HG03064 (cell line): ENCODE data around the gene PRKCB.
"Not testable (repeated sequence)": the region's sequence is repeated elsewhere in the genome, so short reads cannot be mapped to it uniquely, and the experiment has no call there.

ENCODE experiments used
- ATAC-seq: cut with Tn5 transposase; IDR thresholded peaks from one replicate; pipeline ENCODE4 v1.9.1; 2021; ENCODE audit warnings: low read depth; ENCODE audit not compliant: unreplicated experiment

PRKCB gene

DNA sequence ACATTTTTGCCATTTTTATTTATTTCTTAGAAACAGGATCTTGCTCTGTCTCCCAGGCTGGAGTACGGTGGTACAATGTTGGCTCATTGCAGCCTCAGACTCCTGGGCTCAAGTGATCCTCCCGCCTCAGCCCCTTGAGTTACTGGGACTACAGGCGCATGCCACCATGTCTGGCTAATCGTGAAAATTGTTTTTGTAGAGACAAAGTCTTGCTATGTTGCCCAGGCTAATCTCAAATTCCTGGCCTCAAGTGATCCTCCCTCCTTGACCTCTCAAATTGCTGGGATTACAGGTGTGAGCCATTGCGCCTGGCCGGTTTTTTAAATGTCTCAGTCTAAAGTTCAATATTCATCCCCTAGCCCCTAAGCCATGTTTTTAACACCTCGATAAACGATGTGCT, 237.5 kb downstream of the PRKCB start:
- no peak for ATAC-seq

DNA sequence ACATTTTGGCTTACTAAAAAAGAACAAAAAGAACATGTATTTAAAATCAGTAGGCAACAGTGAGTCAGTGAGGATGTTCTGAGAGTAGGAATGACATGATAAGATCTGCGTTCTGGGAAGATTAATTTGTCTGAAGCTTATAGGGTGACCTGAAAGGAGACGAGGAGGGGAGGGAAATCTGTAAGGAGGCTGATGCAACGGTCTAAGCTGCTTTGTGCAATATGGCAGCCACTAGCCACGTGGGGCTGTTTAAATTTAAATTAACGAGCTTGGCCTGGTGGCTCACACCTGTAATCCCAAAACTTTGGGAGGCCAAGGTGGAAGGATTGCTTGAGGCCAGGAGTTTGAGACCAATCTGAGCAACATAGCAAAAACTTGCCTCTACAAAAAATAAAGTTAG, 238.8 kb downstream of the PRKCB start:
- ATAC-seq, result no peak

DNA sequence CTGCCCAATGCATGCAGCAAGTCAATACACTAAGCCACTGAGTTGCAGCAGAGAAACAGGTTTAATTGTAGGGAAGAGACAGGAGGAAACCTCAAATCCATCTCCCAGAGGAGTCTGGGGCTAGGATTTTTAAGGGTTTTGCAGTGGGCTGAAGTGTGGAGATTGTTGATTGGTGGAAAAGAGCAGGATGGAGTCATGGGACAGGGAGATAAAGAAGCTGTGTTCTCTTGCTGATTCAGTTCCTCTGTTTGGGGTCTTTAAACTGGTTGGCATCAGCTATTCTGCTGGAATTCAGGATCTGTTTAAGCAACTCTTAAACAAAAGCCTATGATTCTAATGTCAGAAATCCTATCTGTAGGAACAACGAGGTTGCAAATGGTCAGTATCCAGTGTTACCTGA, 239.5 kb downstream of the PRKCB start:
- no peak for ATAC-seq

DNA sequence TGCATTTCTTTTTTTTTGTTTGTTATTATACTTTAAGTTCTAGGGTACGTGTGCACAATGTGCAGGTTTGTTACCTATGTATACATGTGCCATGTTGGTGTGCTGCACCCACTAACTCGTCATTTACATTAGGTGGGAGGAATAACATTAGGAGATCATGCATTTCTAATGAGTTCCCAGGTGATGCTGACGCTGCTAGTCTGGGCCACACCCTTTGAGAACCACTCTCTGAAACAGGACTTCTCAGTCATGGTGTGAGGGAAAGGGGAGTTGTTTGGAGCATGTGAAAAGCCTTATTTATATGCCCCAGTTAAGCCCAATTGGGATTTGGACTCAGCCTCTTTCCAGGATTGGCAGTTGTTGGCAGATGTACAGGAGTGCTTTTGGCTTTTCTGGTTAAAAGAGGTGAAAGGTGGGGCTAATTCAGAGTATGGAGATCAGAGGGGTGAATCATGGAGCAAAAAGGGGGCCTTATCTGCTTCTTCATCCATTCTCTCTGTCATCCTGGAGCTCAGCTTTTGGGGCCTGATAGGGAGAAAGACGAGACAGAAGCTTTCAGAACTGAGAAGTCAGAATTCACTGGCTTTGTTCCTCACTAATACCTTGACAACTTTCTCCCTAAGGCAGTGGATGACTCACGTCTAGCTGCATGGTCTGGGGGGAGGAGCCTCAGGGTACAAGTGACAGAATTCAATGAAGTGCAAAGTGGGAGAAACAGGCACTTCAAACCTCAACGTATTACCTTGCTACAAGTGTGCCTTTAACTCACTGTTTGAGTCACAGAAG, 240.3 kb downstream of the PRKCB start:
- no peak for ATAC-seq

DNA sequence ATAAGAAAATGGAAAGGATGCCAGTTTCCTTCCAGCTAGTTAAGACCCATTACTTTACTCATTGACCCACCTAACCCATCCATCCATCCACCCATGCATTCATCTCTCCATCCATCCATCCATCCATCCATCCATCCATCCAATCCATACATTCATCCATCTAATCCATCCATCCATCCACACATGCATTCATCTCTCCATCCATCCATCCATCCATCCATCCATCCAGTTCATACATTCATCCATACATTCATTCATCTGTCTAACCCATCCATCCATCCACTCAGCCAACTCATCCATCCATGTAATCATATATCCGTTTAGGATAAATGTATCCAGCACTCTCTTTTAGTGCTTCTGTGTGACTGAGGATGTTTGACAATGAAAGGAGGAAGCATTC, 241.5 kb downstream of the PRKCB start:
- no peak for ATAC-seq

DNA sequence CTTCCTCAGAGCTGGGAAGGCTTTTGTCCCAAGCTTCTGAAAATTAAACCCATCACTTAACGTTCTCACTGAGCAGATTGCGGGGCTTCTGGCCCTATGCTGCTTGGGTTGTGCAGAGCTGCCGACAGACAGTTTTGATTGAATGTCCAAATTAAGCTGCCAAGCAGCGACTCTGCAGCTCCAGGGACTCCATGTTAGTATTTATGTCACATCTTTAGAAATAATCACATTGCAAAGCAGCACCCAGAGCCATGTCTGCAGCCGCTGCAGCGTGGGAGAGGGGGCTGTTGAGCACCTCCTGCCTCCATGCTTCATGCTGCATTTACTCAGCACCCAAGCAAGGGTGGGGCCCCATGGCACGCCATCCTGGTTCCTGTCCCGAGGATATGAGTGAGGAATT, 242.2 kb downstream of the PRKCB start:
- no peak for ATAC-seq

- no peak for ATAC-seq
Observed at GRCh38 chr16:24085666-24086065, 249.9 kb downstream of the PRKCB start.

- ATAC-seq, result no peak
Observed at GRCh38 chr16:24087891-24088410, 252.2 kb downstream of the PRKCB start.

GRCh38 chr16:24088767-24089166, 253.0 kb downstream of the PRKCB start:
- no peak for ATAC-seq

GRCh38 chr16:24091125-24091524, 255.3 kb downstream of the PRKCB start:
- no peak for ATAC-seq

DNA sequence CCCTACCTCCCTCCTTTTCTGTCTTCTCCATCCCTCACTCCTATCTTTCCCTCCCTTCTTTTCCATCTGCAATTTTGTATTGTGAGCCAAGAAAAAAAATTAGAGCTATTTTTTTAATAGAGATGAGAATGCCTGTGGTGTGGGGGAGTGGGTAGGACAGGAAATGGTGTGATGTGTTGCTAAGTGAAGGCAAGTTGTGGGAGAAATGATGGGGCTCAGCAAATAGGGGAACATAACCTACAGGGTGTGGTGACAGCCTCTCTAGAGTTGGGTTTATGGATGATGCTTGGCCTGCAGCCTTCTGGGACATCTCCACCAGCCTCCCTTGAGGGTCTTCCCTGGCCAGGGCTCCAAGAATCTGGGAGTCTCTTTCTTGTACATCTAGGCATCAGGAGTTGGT, 257.3 kb downstream of the PRKCB start:
- ATAC-seq, result no peak

DNA sequence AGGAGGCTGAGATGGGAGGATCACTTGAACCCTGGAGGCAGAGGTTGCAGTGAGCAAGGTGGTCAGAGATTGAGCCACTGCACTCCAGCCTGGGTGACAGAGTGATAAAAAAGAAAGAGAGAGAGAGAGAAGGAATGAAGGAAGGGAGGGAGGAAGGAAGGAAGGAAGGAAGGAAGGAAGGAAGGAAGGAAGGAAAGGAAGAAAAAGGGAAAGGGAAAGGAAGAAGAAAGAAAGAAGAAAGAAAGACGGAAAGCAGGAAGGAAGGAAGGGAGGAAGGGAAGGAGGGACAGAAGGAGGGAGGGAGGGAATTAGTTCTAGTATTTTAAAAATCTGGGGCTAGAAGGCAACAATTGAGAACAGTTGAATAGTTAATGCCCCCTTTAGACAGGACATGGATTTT, 258.9 kb downstream of the PRKCB start:
- ATAC-seq, result no peak

- no peak for ATAC-seq
Observed at GRCh38 chr16:24098896-24099295, 263.1 kb downstream of the PRKCB start.

GRCh38 chr16:24101431-24101830, 265.6 kb downstream of the PRKCB start:
- ATAC-seq, result no peak

DNA sequence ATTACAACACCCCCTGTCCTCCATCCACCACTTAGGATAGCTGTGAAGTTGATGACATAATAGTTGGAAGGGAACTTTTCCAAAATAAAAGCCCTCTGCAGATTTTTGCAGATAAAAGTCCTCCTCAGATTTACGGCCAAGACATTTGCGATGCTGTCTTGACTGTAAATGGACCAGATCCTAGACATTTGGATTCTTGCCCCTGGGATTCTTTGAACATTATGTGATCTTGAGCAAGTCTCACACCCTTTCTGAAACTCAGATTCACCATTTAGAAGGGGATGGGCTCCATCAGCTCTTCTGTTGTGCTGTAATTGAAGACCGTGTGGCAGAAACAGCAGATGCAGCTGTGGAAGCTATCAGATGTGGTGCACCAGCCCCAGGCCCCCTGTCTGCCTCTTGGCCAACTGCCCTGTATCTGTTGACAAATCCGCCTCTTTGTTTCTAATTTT, 266.5 kb downstream of the PRKCB start:
- no peak for ATAC-seq

GRCh38 chr16:24105471-24105870, 269.7 kb downstream of the PRKCB start:
- not testable (repeated sequence) for ATAC-seq

DNA sequence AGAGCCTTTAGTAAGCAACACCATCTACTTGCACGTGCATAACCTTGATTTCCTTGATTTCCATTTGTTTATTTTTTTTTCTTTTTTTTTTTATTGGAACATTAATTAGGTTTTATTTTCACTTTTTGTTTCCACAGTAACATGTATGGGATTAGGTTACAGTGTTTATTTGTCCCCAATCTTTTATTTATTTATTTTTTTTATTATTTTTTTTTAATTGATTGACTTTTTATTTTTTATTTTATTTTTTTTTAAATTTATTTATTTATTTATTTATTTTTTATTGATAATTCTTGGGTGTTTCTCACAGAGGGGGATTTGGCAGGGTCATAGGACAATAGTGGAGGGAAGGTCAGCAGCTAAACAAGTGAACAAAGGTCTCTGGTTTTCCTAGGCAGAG, 272.3 kb downstream of the PRKCB start:
- ATAC-seq, result not testable (repeated sequence)

DNA sequence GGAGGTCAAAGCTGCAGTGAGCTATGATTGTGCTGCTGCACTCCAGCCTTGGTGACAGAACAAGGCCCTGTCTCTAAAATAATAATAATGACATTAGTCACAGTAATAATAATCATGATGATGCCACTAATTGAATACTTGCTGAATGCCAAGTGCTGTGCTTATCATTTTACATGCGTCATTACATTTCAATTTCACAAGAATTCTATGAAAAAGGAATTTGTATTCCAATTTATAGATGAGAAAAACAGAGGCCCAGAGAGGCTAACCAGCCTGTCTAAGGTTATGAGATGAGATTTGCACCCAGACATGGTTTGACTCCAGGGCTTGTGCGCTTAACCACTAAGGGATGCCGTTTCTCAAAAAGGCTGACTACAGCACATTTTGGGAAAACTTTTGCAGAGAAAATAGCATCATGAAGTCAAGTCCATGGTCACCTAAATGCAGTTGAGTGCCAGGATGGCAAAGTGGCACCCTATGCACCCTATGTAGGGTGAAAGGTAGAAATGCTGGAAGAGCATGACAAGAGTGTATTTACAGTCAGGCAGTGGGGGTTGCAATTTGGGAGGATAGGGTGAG, 276.0 kb downstream of the PRKCB start:
- ATAC-seq, result no peak

DNA sequence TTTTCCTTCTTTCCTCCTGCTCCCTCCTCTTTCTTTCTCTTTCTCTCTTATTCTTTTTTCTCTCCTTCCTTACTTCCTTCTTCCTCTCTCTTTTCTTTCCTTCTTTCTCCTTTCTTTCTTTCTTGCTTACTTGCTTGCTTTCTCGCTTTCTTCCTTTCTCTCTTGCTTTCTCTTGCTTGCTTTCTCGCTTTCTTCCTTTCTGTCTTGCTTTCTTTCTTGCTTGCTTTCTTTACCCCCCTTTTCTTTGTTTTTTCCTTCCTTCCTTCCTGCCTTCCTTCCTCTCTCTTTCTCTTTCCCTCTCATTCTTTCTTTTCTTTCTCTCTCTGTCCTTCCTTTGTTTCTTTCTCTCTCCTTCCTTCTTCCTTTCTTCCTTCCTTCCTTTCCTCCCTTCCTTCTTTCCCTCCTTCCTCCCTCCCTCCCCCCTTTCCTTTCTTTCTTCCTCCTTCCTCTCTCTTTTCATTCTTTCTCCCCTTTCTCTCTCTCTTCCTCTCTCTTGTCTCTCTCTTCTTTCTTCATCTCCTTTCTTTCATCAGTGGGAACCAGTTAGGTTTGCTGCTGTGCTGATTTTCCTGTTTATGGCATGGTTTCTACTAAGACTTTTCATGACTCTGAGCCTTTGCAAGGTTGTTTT, 277.4 kb downstream of the PRKCB start:
- ATAC-seq, result no peak

DNA sequence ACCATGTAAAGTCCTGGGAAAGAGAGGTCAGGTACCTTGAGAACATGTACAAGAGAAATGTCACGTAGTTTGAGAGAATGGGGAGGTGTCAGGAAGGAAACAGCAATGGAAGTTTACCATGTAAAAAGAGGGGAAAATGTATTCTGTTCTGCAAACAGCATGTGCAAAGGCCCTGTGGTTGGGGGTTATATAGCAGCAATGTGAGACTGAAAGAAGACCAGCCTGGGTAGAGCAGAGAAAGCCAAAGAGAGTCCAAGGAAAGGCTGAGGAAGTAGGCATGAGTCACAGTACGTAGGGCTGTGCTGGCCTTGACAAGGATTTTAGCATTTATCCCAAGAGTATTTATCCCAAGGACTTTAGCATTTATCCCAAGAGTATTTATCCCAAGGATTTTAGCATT, 279.1 kb downstream of the PRKCB start:
- no peak for ATAC-seq

DNA sequence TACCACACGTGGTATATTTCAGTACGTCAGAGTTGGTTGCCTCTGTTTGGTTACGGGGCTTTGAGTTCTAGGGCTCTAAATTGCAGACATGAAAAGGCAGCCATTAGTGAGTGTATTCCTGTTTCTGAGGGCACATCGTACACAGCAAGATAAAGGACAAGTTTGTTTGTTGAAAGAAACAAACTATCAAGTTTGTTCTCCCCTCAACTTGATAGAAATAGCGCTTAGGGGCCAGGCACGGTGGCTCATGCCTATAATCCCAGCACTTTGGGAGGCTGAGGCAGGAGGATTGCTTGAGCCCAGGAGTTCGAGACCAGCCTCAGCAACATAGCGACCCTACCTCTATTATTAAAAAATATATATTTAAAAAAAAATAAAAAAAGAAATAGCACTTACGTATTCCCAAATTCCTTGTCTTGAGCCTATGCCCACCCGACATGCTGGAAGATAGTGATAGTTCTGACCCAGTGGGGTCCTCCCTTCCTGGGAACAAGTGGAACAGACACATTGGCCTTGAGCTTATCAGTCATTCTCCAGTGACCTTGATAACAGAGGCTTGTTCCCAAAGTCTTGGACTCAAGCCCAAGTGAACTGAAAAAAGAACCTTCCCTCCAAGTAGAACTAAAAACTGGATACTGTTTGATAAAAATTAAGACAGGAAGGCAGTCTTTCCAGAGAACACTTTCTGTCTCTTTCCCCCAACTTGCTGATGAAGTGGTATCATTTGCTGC, 280.4 kb downstream of the PRKCB start:
- ATAC-seq, result no peak
